GM13977 (cell line): ENCODE measurements around the gene PTPRO.

Source experiments
- DNase-seq: peaks from one replicate; pipeline ENCODE4 v3.0.0; 2012; ENCODE audit warnings: low spot score
- CTCF ChIP-seq: IDR thresholded peaks from 2 replicates; pipeline ENCODE4 v1.5.1; 2012; ENCODE audit warnings: mild to moderate bottlenecking, control low read depth; ENCODE audit not compliant: insufficient read depth; ENCODE audit errors: extremely low read depth, missing control alignments
- in situ Hi-C: fragments of 300-500 bp; cut with MboI; formaldehyde crosslinking; loops from one replicate; pipeline ENCODE4 v1.12.0; 2022; ENCODE audit warnings: low sequenced_read_pairs, low pct_unique_long_range_greater_than_20kb, mixed read lengths, inconsistent platforms; ENCODE audit not compliant: unreplicated experiment

Gene PTPRO

GRCh38 chr12:15341371-15341770 is 19.1 kb downstream of the PTPRO start:
- no peak for TF ChIP-seq CTCF
- no peak for DNase-seq
- in situ Hi-C loops, result no loop called here

DNA sequence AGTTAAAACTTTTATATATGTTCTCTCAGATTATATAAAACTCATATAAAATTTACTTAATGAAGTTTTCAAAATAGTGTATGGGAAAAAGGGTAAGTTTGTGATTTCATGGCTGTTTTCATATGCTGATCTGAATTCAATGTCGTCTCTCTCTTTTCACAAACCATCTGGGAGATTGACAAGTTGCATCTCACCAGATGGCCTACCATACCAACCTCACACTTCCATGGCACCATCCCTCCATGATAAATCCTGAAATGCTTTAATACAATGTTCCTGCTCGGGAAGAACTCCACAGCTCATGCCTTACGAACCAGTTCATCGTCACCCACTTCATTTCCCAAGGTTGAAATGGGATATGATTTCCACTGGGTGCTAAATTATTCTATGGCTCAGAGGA is 22.3 kb downstream of the PTPRO start:
- no peak for TF ChIP-seq CTCF
- no peak for DNase-seq
- in situ Hi-C loops, result no loop called here

GRCh38 chr12:15346488-15346887 is 24.2 kb downstream of the PTPRO start:
- in situ Hi-C loops, result no loop called here
- no peak for TF ChIP-seq CTCF
- no peak for DNase-seq

GRCh38 chr12:15350643-15351042 is 28.3 kb downstream of the PTPRO start:
- DNase-seq, result no peak
- in situ Hi-C loops, result no loop called here
- no peak for TF ChIP-seq CTCF

DNA sequence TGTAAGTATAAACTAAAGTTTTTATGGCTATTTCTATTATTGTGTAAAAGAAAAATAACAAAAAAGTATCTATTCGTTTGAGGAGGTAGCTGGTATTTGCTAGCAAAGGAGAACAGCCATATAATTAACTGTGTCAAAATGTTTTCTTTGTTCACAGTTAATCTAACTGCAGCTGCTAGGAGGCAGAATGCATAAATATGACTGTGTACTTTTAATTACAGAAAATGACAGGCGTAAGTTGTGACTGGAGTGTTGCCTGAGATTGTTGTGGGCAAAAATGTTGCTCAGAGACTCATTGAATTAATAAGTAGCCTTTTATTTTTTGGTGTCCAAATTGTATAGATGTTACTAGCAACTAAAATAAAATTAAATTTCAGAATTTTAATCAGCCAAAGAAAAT is 33.5 kb downstream of the PTPRO start:
- DNase-seq, result no peak
- in situ Hi-C loops, result no loop called here
- TF ChIP-seq CTCF, result no peak

- DNase-seq, result no peak
- TF ChIP-seq CTCF, result no peak
- in situ Hi-C loops, result no loop called here
Observed at GRCh38 chr12:15356951-15357364, 34.6 kb downstream of the PTPRO start.
